HCT116 (cell line): ENCODE data around the gene PLEKHH2. TPM values are rescaled to one million over a fixed set of nuclear protein-coding genes. Genes with fewer than 3 reads are reported as not detected.

Source experiments
- ATAC-seq: fragments of 200-7000 bp; cut with Tn5 transposase; 2 replicates; pipeline ENCODE4 v1.9.1; 2020; ENCODE audit warnings: mild to moderate bottlenecking, moderate library complexity
- BruUV-seq: library from RNA; stranded (reverse); fragments of 400-500 nt; replicated peaks from 2 replicates; lab custom pipeline; 2021; lab: Mats Ljungman, UMichigan
- CTCF ChIA-PET: fragments of 300-600 bp; sonication (Branson Sonifier 250); formaldehyde crosslinking; loops from one replicate; lab custom pipeline; 2021; ENCODE audit warnings: antibody characterized with exemption; lab: Charles Lee
- POLR2A ChIA-PET: fragments of 300-600, 350-600 bp; sonication (Branson Sonifier 250); formaldehyde crosslinking; loops from one replicate; lab custom pipeline; 2021; ENCODE audit warnings: antibody characterized with exemption; lab: Charles Lee
- RAD21 ChIA-PET, 2 experiments: fragments of 300-600 bp; sonication (Branson Sonifier 250); formaldehyde crosslinking; loops; one replicate each; lab custom pipeline; 2023; ENCODE audit warnings: low total read pairs in 2 of 2; ENCODE audit not compliant: uncharacterized antibody in 2 of 2, unreplicated experiment in 2 of 2, low non-redundant PET in 1 of 2; lab: Charles Lee
- DNase-seq: peaks from one replicate; pipeline ENCODE4 v3.0.0-alpha.2; 2010; ENCODE audit warnings: low read depth, low spot score
- H2AFZ ChIP-seq: fragments of 200-600 bp; shearing (Covaris generic), sonication (generic); 2 replicates; pipeline ENCODE4 v1.6.1; 2017; ENCODE audit warnings: low read depth, mixed run types, mixed read lengths, antibody characterized with exemption, low read length; ENCODE audit not compliant: poor library complexity, severe bottlenecking
- H3K27ac ChIP-seq: 2 replicates; pipeline ENCODE4 v1.5.1; 2012; ENCODE audit warnings: low read depth, low read length
- H3K27me3 ChIP-seq: fragments of 200-600 bp; sonication (generic); 2 replicates; pipeline ENCODE4 v1.6.1; 2016; ENCODE audit warnings: mixed run types, low read length, mixed read lengths; ENCODE audit not compliant: insufficient read depth
- H3K36me3 ChIP-seq, 2 experiments: fragments of 200-500 bp in 1 of 2; fragments of 200-600 bp in 1 of 2; sonication (Bioruptor generic) in 1 of 2; sonication (generic) in 1 of 2; 2 replicates each; pipeline versions ENCODE4 v1.5.1 to v1.6.1; 2014 to 2016; ENCODE audit warnings: low read length in 2 of 2, inconsistent platforms in 1 of 2, mixed read lengths in 1 of 2, mixed run types in 1 of 2; ENCODE audit not compliant: insufficient read depth in 2 of 2, control insufficient read depth in 1 of 2
- H3K4me1 ChIP-seq, 2 experiments: fragments of 200-600 bp in 1 of 2; sonication (generic) in 1 of 2; 2 replicates each; pipeline versions ENCODE4 v1.5.1 to v1.6.1; 2012 to 2017; ENCODE audit warnings: low read length in 2 of 2, inconsistent platforms in 1 of 2, mild to moderate bottlenecking in 1 of 2, mixed read lengths in 1 of 2, mixed run types in 1 of 2, moderate library complexity in 1 of 2; ENCODE audit not compliant: insufficient read depth in 2 of 2, control insufficient read depth in 1 of 2
- H3K4me2 ChIP-seq: fragments of 200-600 bp; sonication (generic); 2 replicates; pipeline ENCODE4 v1.6.1; 2017; ENCODE audit warnings: mixed run types, low read length, mixed read lengths
- H3K4me3 ChIP-seq, 2 experiments: fragments of 200-600 bp in 1 of 2; sonication (generic) in 1 of 2; replicated peaks in 1 of 2; 2 replicates each; pipeline ENCODE4 v1.5.1; 2011 to 2016; ENCODE audit warnings: low read length in 2 of 2, control low read depth in 1 of 2, low read depth in 1 of 2, mild to moderate bottlenecking in 1 of 2, mixed read lengths in 1 of 2, mixed run types in 1 of 2
- H3K79me2 ChIP-seq: fragments of 200-600 bp; sonication (generic); 2 replicates; pipeline ENCODE4 v1.6.1; 2017; ENCODE audit warnings: mild to moderate bottlenecking, mixed run types, low read length, moderate library complexity, mixed read lengths; ENCODE audit not compliant: insufficient read depth
- H3K9ac ChIP-seq: fragments of 200-600 bp; sonication (generic); 2 replicates; pipeline ENCODE4 v1.6.1; 2016; ENCODE audit warnings: low read length, mixed read lengths
- H3K9me2 ChIP-seq: fragments of 200-600 bp; sonication (generic), shearing (Covaris generic); 2 replicates; pipeline ENCODE4 v1.6.1; 2017; ENCODE audit warnings: mixed run types, mild to moderate bottlenecking, moderate library complexity; ENCODE audit not compliant: insufficient read depth
- H3K9me3 ChIP-seq, 2 experiments: fragments of 200-500 bp in 1 of 2; fragments of 200-600 bp in 1 of 2; sonication (Bioruptor generic) in 1 of 2; sonication (generic) in 1 of 2; 2 replicates each; pipeline ENCODE4 v1.6.1; 2014 to 2017; ENCODE audit warnings: low read length in 2 of 2, mixed read lengths in 2 of 2, inconsistent platforms in 1 of 2, low read depth in 1 of 2, mild to moderate bottlenecking in 1 of 2, mixed run types in 1 of 2, moderate library complexity in 1 of 2; ENCODE audit not compliant: control insufficient read depth in 1 of 2, insufficient read depth in 1 of 2
- H4K20me1 ChIP-seq: fragments of 200-600 bp; sonication (generic), shearing (Covaris generic); 2 replicates; pipeline ENCODE4 v1.6.1; 2017; ENCODE audit warnings: mixed run types, mild to moderate bottlenecking, moderate library complexity; ENCODE audit not compliant: insufficient read depth
- CBX3 ChIP-seq: IDR thresholded peaks from 2 replicates; pipeline ENCODE4 v1.6.1; 2012; ENCODE audit warnings: low read depth
- EGR1 ChIP-seq: IDR thresholded peaks from 2 replicates; pipeline ENCODE4 v1.6.1; 2012; ENCODE audit warnings: low read depth
- EZH2 ChIP-seq: fragments of 200-600 bp; sonication (generic); IDR thresholded peaks from 2 replicates; pipeline ENCODE4 v1.6.1; 2017; ENCODE audit warnings: antibody characterized with exemption, mixed run types
- EZH2phosphoT487 ChIP-seq: fragments of 200-600 bp; IDR thresholded peaks from 2 replicates; pipeline ENCODE4 v1.6.1; 2018; ENCODE audit warnings: antibody characterized with exemption, borderline replicate concordance
- JUND ChIP-seq: IDR thresholded peaks from 2 replicates; pipeline ENCODE4 v1.6.1; 2012
- POLR2A ChIP-seq: IDR thresholded peaks from 2 replicates; pipeline ENCODE4 v1.7.0; 2011; ENCODE audit warnings: borderline replicate concordance; ENCODE audit not compliant: insufficient read depth, insufficient read length; ENCODE audit errors: extremely low read depth
- POLR2AphosphoS5 ChIP-seq: IDR thresholded peaks from 2 replicates; pipeline ENCODE4 v1.6.1; 2011; ENCODE audit warnings: mild to moderate bottlenecking, low read depth, low read length, moderate library complexity
- RAD21 ChIP-seq: IDR thresholded peaks from 2 replicates; pipeline ENCODE4 v1.6.1; 2012; ENCODE audit warnings: low read depth, mild to moderate bottlenecking
- SIN3A ChIP-seq: IDR thresholded peaks from 2 replicates; pipeline ENCODE4 v1.6.1; 2012; ENCODE audit warnings: low read depth
- intact Hi-C: fragments of 100-400 bp; cut with micrococcal nuclease; formaldehyde crosslinking; loops from 2 replicates; pipeline ENCODE4 v1.10.0; 2022
- total RNA-seq: library from RNA; stranded (reverse); gene quantifications from one replicate; pipeline ENCODE4 v1.2.1, GENCODE V29; 2021; ENCODE audit not compliant: unreplicated experiment
- TF ChIP-seq, protein P1 (sequence below): IDR thresholded peaks from 2 replicates; pipeline ENCODE4 v1.6.1; 2012; ENCODE audit warnings: low read depth

The PLEKHH2 gene
- total RNA-seq, 1 experiment from 2014 or later = 7.8 TPM

DNA sequence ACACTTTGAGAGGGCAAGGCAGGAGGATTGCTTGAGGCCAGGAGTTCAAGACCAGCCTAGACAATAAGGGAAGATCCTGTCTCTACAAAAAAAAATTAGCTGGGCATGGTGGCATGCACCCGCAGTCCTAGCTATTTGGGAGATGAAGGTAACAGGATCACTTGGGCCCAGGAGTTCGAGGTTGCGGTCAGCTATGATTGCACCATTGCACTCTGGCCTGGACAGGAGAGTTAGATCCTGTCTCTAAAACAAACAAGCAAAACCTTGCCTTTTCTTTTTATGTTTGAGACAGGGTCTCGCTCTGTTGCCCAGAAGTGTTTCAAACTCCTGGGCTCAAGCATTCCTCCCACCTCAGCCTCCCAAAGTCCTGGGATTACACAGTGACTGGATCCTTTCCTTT is 26.7 kb upstream of the PLEKHH2 start:
- no peaks in the 10 kb centered on the region for H4K20me1 ChIP-seq
- ChIA-PET POLR2A (no interaction called here), RAD21 (no interaction called here), CTCF (interaction anchor here (1.4 kb wide), 1 partner anchor 14 kb away, joined by 5 read pairs; the partner anchor contains the start of gene THADA)
- no peaks in the 10 kb centered on the region for H3K79me2 ChIP-seq
- H3K27ac ChIP-seq = no peak overlapping the region
- H3K36me3 ChIP-seq = no peaks in the 10 kb centered on the region
- intact Hi-C loops = loop anchor here (5.0 to 10.0 kb wide), 2 partner anchors 264 to 1347 kb away; no protein-coding TSS in a partner anchor
- H3K27me3 ChIP-seq = no peaks in the 10 kb centered on the region
- no peak overlapping the region for H2AFZ ChIP-seq
- H3K9ac ChIP-seq = no peak overlapping the region
- no peak overlapping the region for H3K4me2 ChIP-seq
- no peaks in the 10 kb centered on the region for H3K9me2 ChIP-seq
- no peaks in the 10 kb centered on the region for H3K9me3 ChIP-seq
- BruUV-seq = no TSS peak
- DNase-seq (no peak), ATAC-seq (no peak)
- no peak for TF ChIP-seq POLR2A
- TF ChIP-seq, protein P1, sequence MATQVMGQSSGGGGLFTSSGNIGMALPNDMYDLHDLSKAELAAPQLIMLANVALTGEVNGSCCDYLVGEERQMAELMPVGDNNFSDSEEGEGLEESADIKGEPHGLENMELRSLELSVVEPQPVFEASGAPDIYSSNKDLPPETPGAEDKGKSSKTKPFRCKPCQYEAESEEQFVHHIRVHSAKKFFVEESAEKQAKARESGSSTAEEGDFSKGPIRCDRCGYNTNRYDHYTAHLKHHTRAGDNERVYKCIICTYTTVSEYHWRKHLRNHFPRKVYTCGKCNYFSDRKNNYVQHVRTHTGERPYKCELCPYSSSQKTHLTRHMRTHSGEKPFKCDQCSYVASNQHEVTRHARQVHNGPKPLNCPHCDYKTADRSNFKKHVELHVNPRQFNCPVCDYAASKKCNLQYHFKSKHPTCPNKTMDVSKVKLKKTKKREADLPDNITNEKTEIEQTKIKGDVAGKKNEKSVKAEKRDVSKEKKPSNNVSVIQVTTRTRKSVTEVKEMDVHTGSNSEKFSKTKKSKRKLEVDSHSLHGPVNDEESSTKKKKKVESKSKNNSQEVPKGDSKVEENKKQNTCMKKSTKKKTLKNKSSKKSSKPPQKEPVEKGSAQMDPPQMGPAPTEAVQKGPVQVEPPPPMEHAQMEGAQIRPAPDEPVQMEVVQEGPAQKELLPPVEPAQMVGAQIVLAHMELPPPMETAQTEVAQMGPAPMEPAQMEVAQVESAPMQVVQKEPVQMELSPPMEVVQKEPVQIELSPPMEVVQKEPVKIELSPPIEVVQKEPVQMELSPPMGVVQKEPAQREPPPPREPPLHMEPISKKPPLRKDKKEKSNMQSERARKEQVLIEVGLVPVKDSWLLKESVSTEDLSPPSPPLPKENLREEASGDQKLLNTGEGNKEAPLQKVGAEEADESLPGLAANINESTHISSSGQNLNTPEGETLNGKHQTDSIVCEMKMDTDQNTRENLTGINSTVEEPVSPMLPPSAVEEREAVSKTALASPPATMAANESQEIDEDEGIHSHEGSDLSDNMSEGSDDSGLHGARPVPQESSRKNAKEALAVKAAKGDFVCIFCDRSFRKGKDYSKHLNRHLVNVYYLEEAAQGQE = no peak
- TF ChIP-seq RAD21 = no peak
- no peak for TF ChIP-seq POLR2AphosphoS5
- TF ChIP-seq EZH2 = no peak
- TF ChIP-seq SIN3A = no peak
- no peak for TF ChIP-seq CBX3
- no peak for TF ChIP-seq JUND
- TF ChIP-seq EGR1 = no peak
- TF ChIP-seq EZH2phosphoT487 = no peak
- H3K4me3 ChIP-seq = no peak overlapping the region
- H3K4me1 ChIP-seq = peaks cover 0 to 4% of the 10 kb centered on the region in 2 experiments; a peak in 1 of 4 replicates
